Measurements from ENCODE around the gene CACNA1C.

Gene CACNA1C

DNA sequence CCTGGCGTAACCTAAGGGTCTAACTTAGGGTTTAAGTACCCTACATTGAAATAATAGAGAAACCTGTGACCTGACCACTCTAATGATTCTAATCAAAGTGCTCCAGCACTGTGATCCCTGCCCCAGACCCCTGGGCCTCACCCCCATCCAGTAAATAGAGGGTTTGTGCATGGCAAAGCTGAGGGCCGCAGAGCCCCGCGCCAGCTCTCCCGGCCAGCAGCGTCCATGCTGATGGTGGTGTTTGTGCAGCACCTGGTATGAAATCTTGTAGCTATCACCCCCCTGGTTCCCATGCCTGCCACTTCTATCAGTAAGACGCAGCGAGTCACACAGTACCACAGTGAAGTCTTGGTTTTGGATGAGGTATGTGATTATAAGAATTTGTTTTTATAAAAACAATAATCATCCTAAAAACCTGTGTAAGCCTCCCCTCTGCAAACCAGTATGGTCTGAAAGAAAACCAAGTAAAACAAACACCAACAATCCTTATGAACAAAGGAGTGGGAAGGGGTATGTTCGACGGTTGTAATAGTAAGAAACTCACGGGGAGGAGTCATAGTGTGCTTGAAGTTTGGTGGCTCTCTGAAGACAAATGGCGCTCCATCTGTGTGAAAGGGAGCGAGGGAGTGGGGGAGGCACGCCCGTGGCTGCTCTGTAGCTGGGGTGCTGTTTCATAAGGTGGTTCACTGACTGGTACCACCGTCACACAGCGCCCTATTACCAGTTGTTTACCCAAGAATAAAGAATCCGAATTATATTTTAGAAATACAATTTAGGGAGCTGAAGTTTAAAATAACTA, 156.2 kb downstream of the CACNA1C start:
- no peaks in the 10 kb centered on the region for H3K9me3 ChIP-seq (ENCODE audit: severe bottlenecking)
- DNase-seq (ENCODE audit: low spot score) (no peak), ATAC-seq (ENCODE audit: low read depth) (no peak)
- no peak overlapping the region for H3K4me3 ChIP-seq (ENCODE audit: severe bottlenecking)
- H3K27ac ChIP-seq (ENCODE audit: poor library complexity, severe bottlenecking), result no peak overlapping the region
- no peaks in the 10 kb centered on the region for H3K36me3 ChIP-seq (ENCODE audit: low read depth)
- H3K27me3 ChIP-seq (ENCODE audit: insufficient read depth, poor library complexity, severe bottlenecking), result peaks cover 46% of the 10 kb centered on the region
- no peaks in the 10 kb centered on the region for H3K4me1 ChIP-seq (ENCODE audit: insufficient read depth, poor library complexity, severe bottlenecking)
- TF ChIP-seq, protein P1, sequence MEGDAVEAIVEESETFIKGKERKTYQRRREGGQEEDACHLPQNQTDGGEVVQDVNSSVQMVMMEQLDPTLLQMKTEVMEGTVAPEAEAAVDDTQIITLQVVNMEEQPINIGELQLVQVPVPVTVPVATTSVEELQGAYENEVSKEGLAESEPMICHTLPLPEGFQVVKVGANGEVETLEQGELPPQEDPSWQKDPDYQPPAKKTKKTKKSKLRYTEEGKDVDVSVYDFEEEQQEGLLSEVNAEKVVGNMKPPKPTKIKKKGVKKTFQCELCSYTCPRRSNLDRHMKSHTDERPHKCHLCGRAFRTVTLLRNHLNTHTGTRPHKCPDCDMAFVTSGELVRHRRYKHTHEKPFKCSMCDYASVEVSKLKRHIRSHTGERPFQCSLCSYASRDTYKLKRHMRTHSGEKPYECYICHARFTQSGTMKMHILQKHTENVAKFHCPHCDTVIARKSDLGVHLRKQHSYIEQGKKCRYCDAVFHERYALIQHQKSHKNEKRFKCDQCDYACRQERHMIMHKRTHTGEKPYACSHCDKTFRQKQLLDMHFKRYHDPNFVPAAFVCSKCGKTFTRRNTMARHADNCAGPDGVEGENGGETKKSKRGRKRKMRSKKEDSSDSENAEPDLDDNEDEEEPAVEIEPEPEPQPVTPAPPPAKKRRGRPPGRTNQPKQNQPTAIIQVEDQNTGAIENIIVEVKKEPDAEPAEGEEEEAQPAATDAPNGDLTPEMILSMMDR (IDR thresholded peaks at IDR 0.05; ENCODE audit: poor library complexity, severe bottlenecking), result no peak

- Histone ChIP-seq H3K27me3 (ENCODE audit: insufficient read depth, poor library complexity, severe bottlenecking) (peaks cover 45% of the 10 kb centered on the region), H3K4me3 (ENCODE audit: severe bottlenecking) (no peak overlapping the region), H3K27ac (ENCODE audit: poor library complexity, severe bottlenecking) (no peak overlapping the region), H3K36me3 (ENCODE audit: low read depth) (no peaks in the 10 kb centered on the region), H3K4me1 (ENCODE audit: insufficient read depth, poor library complexity, severe bottlenecking) (no peaks in the 10 kb centered on the region), H3K9me3 (ENCODE audit: severe bottlenecking) (no peaks in the 10 kb centered on the region)
- no peak for DNase-seq (ENCODE audit: low spot score)
- ATAC-seq (ENCODE audit: low read depth), result no peak
- TF ChIP-seq, protein P1 (IDR thresholded peaks at IDR 0.05; ENCODE audit: poor library complexity, severe bottlenecking), result no peak
These were observed 158.3 kb downstream of the CACNA1C start for GRCh38 chr12:2211119-2211518.

GRCh38 chr12:2212537-2212936, 159.8 kb downstream of the CACNA1C start:
- no peak overlapping the region for H3K4me3 ChIP-seq (ENCODE audit: severe bottlenecking)
- no peaks in the 10 kb centered on the region for H3K4me1 ChIP-seq (ENCODE audit: insufficient read depth, poor library complexity, severe bottlenecking)
- DNase-seq (ENCODE audit: low spot score) (no peak), ATAC-seq (ENCODE audit: low read depth) (no peak)
- TF ChIP-seq, protein P1 (IDR thresholded peaks at IDR 0.05; ENCODE audit: poor library complexity, severe bottlenecking), result no peak
- H3K36me3 ChIP-seq (ENCODE audit: low read depth), result no peaks in the 10 kb centered on the region
- no peaks in the 10 kb centered on the region for H3K9me3 ChIP-seq (ENCODE audit: severe bottlenecking)
- H3K27me3 ChIP-seq (ENCODE audit: insufficient read depth, poor library complexity, severe bottlenecking), result peaks cover 33% of the 10 kb centered on the region
- no peak overlapping the region for H3K27ac ChIP-seq (ENCODE audit: poor library complexity, severe bottlenecking)

DNA sequence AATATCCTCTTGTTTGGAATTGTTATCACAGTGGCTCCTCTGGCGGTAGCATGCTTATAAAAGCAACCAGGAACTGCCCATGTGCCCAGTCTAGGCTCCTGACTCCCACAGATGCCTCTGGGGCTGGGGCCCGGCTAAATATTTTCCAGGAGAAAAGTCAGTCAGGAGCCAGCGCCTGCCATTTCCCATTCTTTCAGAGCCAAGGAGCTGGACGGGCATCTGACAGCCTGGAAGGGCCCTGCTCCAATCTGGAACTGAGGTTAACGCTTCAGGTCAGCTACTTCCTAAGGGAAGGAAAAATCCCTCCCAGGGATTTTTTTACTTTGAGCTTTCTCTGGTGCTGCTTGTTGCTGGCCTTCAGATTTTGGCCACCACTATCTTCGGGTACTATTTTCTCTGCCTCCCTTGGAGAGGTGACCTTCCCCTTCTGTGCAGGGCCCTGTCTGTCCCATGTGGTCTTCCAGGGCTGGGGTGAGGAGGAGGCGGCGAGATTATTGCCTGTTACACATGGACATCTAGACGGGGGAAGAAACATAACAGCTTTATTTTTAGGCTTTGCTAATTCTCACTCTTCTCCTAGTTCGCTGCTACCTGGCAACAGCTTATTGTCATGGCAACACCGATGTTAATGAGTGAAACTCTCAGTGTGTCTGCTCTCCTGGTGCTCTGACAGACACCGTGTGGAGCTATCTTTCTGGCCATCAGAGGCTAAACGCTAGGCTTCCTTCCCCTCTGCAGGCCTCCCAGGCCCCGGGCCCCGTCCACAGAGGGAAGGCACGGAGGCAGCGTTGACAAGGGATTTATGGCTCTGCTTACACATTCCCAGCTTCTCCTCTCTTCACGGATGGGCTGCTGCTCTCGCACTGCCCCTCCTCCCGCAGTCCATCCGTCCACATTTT, 160.4 kb downstream of the CACNA1C start:
- Histone ChIP-seq H3K4me3 (ENCODE audit: severe bottlenecking) (no peak overlapping the region), H3K36me3 (ENCODE audit: low read depth) (no peaks in the 10 kb centered on the region), H3K9me3 (ENCODE audit: severe bottlenecking) (no peaks in the 10 kb centered on the region), H3K27ac (ENCODE audit: poor library complexity, severe bottlenecking) (no peak overlapping the region), H3K4me1 (ENCODE audit: insufficient read depth, poor library complexity, severe bottlenecking) (no peaks in the 10 kb centered on the region), H3K27me3 (ENCODE audit: insufficient read depth, poor library complexity, severe bottlenecking) (peaks cover 32% of the 10 kb centered on the region)
- TF ChIP-seq, protein P1 (IDR thresholded peaks at IDR 0.05; ENCODE audit: poor library complexity, severe bottlenecking), result no peak
- ATAC-seq (ENCODE audit: low read depth) (no peak), DNase-seq (ENCODE audit: low spot score) (no peak)

All from RWPE2 (cell line).